ENCODE results near the gene ADAMTSL2.
A peak's percentile ranks its signal among the peaks of the same experiment; 100 is the strongest.

Gene ADAMTSL2

GRCh38 chr9:133499132-133499891, 35.2 kb upstream of the ADAMTSL2 start:
- no peak overlapping the region for H3K4me3 ChIP-seq (ENCODE audit: low read length)
- no peak for DNase-seq (ENCODE audit: low read depth, low spot score)

GRCh38 chr9:133499892-133500270, 34.6 kb upstream of the ADAMTSL2 start:
- H3K4me3 ChIP-seq (ENCODE audit: low read length): no peak overlapping the region
- DNase-seq (ENCODE audit: low read depth, low spot score): no peak

GRCh38 chr9:133502112-133502511, 32.4 kb upstream of the ADAMTSL2 start:
- no peak for DNase-seq (ENCODE audit: low read depth, low spot score)
- H3K4me3 ChIP-seq (ENCODE audit: low read length): no peak overlapping the region

GRCh38 chr9:133505186-133505830, 29.2 kb upstream of the ADAMTSL2 start:
- no peak overlapping the region for H3K4me3 ChIP-seq (ENCODE audit: low read length)
- DNase-seq (ENCODE audit: low read depth, low spot score): no peak

GRCh38 chr9:133505901-133506652, 28.4 kb upstream of the ADAMTSL2 start:
- no peak overlapping the region for H3K4me3 ChIP-seq (ENCODE audit: low read length)
- DNase-seq (ENCODE audit: low read depth, low spot score): no peak

GRCh38 chr9:133506653-133507038, 27.9 kb upstream of the ADAMTSL2 start:
- no peak for DNase-seq (ENCODE audit: low read depth, low spot score)
- H3K4me3 ChIP-seq (ENCODE audit: low read length): no peak overlapping the region

GRCh38 chr9:133507246-133507965, 27.1 kb upstream of the ADAMTSL2 start:
- H3K4me3 ChIP-seq (ENCODE audit: low read length): no peak overlapping the region
- DNase-seq (ENCODE audit: low read depth, low spot score): no peak

- no peak overlapping the region for H3K4me3 ChIP-seq (ENCODE audit: low read length)
- DNase-seq (ENCODE audit: low read depth, low spot score): no peak
Measured at GRCh38 chr9:133508046-133508445, 26.5 kb upstream of the ADAMTSL2 start.

- peak; percentile 40 for DNase-seq (ENCODE audit: low read depth, low spot score)
- H3K4me3 ChIP-seq (ENCODE audit: low read length): no peak overlapping the region
Measured at GRCh38 chr9:133509179-133510083, 25.1 kb upstream of the ADAMTSL2 start.

GRCh38 chr9:133510926-133511505, 23.5 kb upstream of the ADAMTSL2 start:
- DNase-seq (ENCODE audit: low read depth, low spot score): no peak

GRCh38 chr9:133511607-133512006, 22.9 kb upstream of the ADAMTSL2 start:
- no peak overlapping the region for H3K4me3 ChIP-seq (ENCODE audit: low read length)
- no peak for DNase-seq (ENCODE audit: low read depth, low spot score)

More at GRCh38 chr9:133510926-133511505, 23.5 kb upstream of the ADAMTSL2 start:
- no peak overlapping the region for H3K4me3 ChIP-seq (ENCODE audit: low read length)

- H3K4me3 ChIP-seq (ENCODE audit: low read length): no peak overlapping the region
- DNase-seq (ENCODE audit: low read depth, low spot score): no peak
Measured at GRCh38 chr9:133512253-133513213, 22.0 kb upstream of the ADAMTSL2 start.

- no peak for DNase-seq (ENCODE audit: low read depth, low spot score)
- H3K4me3 ChIP-seq (ENCODE audit: low read length): no peak overlapping the region
Measured at GRCh38 chr9:133513214-133514100, 21.0 kb upstream of the ADAMTSL2 start.

GRCh38 chr9:133514460-133515239, 19.9 kb upstream of the ADAMTSL2 start:
- DNase-seq (ENCODE audit: low read depth, low spot score): no peak
- no peak overlapping the region for H3K4me3 ChIP-seq (ENCODE audit: low read length)

GRCh38 chr9:133515240-133515610, 19.3 kb upstream of the ADAMTSL2 start:
- DNase-seq (ENCODE audit: low read depth, low spot score): no peak
- no peak overlapping the region for H3K4me3 ChIP-seq (ENCODE audit: low read length)

All from Jurkat, Clone E6-1 (cell line).